Colonic mucosa (tissue), 4 donors: ENCODE measurements around the gene CEP128. TPM values are rescaled to one million over a fixed set of nuclear protein-coding genes. Genes with fewer than 3 reads are reported as not detected.

Experiments
- DNase-seq: peaks from one replicate; pipeline ENCODE4 v3.0.0-alpha.2; 2020
- H3K27ac ChIP-seq: fragments of 200-600 bp; one replicate; pipeline ENCODE4 v1.8.0; 2021
- H3K27me3 ChIP-seq: fragments of 200-600 bp; one replicate; pipeline ENCODE4 v1.8.0; 2021
- H3K36me3 ChIP-seq: fragments of 200-600 bp; one replicate; pipeline ENCODE4 v1.8.0; 2021
- H3K4me1 ChIP-seq: fragments of 200-600 bp; one replicate; pipeline ENCODE4 v1.8.0; 2021; ENCODE audit warnings: mild to moderate bottlenecking
- H3K4me3 ChIP-seq: fragments of 200-600 bp; one replicate; pipeline ENCODE4 v1.8.0; 2021
- H3K9ac ChIP-seq, 2 donors: one replicate each; pipeline ENCODE4 v1.7.0; 2013; ENCODE audit warnings: control low read depth in 2 of 2, low read depth in 2 of 2, low read length in 2 of 2
- H3K9me3 ChIP-seq: fragments of 200-600 bp; one replicate; pipeline ENCODE4 v1.8.0; 2021
- CTCF ChIP-seq: fragments of 200-600 bp; IDR thresholded peaks from one replicate; pipeline ENCODE4 v1.8.0; 2022; ENCODE audit warnings: antibody characterized with exemption, mild to moderate bottlenecking
- intact Hi-C: fragments of 100-400 bp; cut with DNase I; formaldehyde crosslinking; loops from one replicate; pipeline ENCODE4 v1.14.1; 2022
- total RNA-seq, 2 donors: library from RNA; stranded (reverse); fragmentation: NEBNext Ultra II Directional in 1 of 2; extraction: Animal tissue kit (Norgen Biotek cat#: 25700) in 1 of 2; gene quantifications; one replicate each; pipeline ENCODE4 v1.2.1, GENCODE V29; 2021
- donor health status: healthy.
- donor health status: DM: no; HTN: no; CAD: no.
- donor health status: DM: no; HTN: no; CAD: no.

CEP128 gene
- total RNA-seq, 2 donors from 2014 or later: 4.4 to 11.6 TPM

GRCh38 chr14:80754696-80755095 lies 186.8 kb downstream of the CEP128 start:
- intact Hi-C loops: no loop called here
- Histone ChIP-seq H3K9me3 (no peaks in the 10 kb centered on the region), H3K9ac (no peak overlapping the region), H3K4me1 (no peaks in the 10 kb centered on the region), H3K27me3 (no peaks in the 10 kb centered on the region), H3K4me3 (no peak overlapping the region), H3K36me3 (no peaks in the 10 kb centered on the region), H3K27ac (no peak overlapping the region)
- no peak for DNase-seq
- TF ChIP-seq CTCF: no peak

GRCh38 chr14:80751285-80751684 lies 190.3 kb downstream of the CEP128 start:
- H3K4me3 ChIP-seq: no peak overlapping the region
- intact Hi-C loops: no loop called here
- H3K36me3 ChIP-seq: no peaks in the 10 kb centered on the region
- no peak overlapping the region for H3K9ac ChIP-seq
- no peak for TF ChIP-seq CTCF
- no peak for DNase-seq
- H3K27ac ChIP-seq: no peak overlapping the region
- no peaks in the 10 kb centered on the region for H3K4me1 ChIP-seq
- H3K27me3 ChIP-seq: no peaks in the 10 kb centered on the region
- no peaks in the 10 kb centered on the region for H3K9me3 ChIP-seq

- Histone ChIP-seq H3K36me3 (no peaks in the 10 kb centered on the region), H3K9me3 (no peaks in the 10 kb centered on the region), H3K27me3 (no peaks in the 10 kb centered on the region), H3K9ac (no peak overlapping the region), H3K27ac (no peak overlapping the region), H3K4me3 (no peak overlapping the region), H3K4me1 (no peaks in the 10 kb centered on the region)
- intact Hi-C loops: no loop called here
- no peak for DNase-seq
- TF ChIP-seq CTCF: no peak
Measured at GRCh38 chr14:80726211-80726610, 215.3 kb downstream of the CEP128 start.

GRCh38 chr14:80718940-80719339 lies 222.6 kb downstream of the CEP128 start:
- no peak overlapping the region for H3K9ac ChIP-seq
- intact Hi-C loops: no loop called here
- TF ChIP-seq CTCF: no peak
- H3K36me3 ChIP-seq: no peaks in the 10 kb centered on the region
- no peaks in the 10 kb centered on the region for H3K27me3 ChIP-seq
- no peak overlapping the region for H3K4me3 ChIP-seq
- H3K27ac ChIP-seq: no peak overlapping the region
- no peaks in the 10 kb centered on the region for H3K9me3 ChIP-seq
- DNase-seq: no peak
- no peaks in the 10 kb centered on the region for H3K4me1 ChIP-seq

GRCh38 chr14:80714474-80714873 lies 227.1 kb downstream of the CEP128 start:
- Histone ChIP-seq H3K4me3 (no peak overlapping the region), H3K9ac (no peak overlapping the region), H3K4me1 (no peaks in the 10 kb centered on the region), H3K27me3 (no peaks in the 10 kb centered on the region), H3K9me3 (no peaks in the 10 kb centered on the region), H3K36me3 (no peaks in the 10 kb centered on the region), H3K27ac (no peak overlapping the region)
- intact Hi-C loops: no loop called here
- no peak for DNase-seq
- TF ChIP-seq CTCF: no peak
